SK-N-SH (cell line): Measurements from ENCODE around the gene C16orf95. TPM values are rescaled to one million over a fixed set of nuclear protein-coding genes. Genes with fewer than 3 reads are reported as not detected.
"Not testable (repeated sequence)": the region's sequence is repeated elsewhere in the genome, so short reads cannot be mapped to it uniquely, and the experiment has no call there.

ENCODE experiments used
- CTCF ChIA-PET: fragments of 300-600, 350-600 bp; formaldehyde crosslinking; extraction: SDS; loops from one replicate; lab custom pipeline; 2021; lab: Yijun Ruan, JAX
- POLR2A ChIA-PET: fragments of 350-600 bp; sonication (Branson Sonifier 250); formaldehyde crosslinking; extraction: SDS; loops from one replicate; lab custom pipeline; 2020; ENCODE audit warnings: antibody characterized with exemption, inconsistent platforms; lab: Yijun Ruan, JAX
- DNase-seq: peaks from one replicate; pipeline ENCODE4 v3.0.0; 2012
- H2AFZ ChIP-seq: fragments of 200-600 bp; sonication (generic); 2 replicates; pipeline ENCODE4 v1.8.1; 2016; ENCODE audit warnings: antibody characterized with exemption, mild to moderate bottlenecking, low read depth
- H3F3A ChIP-seq: fragments of 200-600 bp; sonication (generic); replicated peaks from 2 replicates; pipeline ENCODE3; 2016; ENCODE audit warnings: antibody characterized with exemption, mild to moderate bottlenecking; ENCODE audit not compliant: insufficient read depth
- H3K27ac ChIP-seq, 2 experiments: fragments of 200-500 bp in 1 of 2; fragments of 200-600 bp in 1 of 2; sonication (Bioruptor generic) in 1 of 2; sonication (generic), shearing (Covaris generic) in 1 of 2; 2 replicates each; pipeline versions ENCODE4 v1.5.1 to v1.6.1; 2014 to 2016; ENCODE audit warnings: low read depth in 2 of 2, inconsistent platforms in 1 of 2, low read length in 1 of 2, mild to moderate bottlenecking in 1 of 2, mixed read lengths in 1 of 2
- H3K27me3 ChIP-seq: fragments of 200-600 bp; sonication (generic), shearing (Covaris generic); 2 replicates; pipeline ENCODE4 v1.6.1; 2016; ENCODE audit warnings: mixed run types; ENCODE audit not compliant: insufficient read depth
- H3K36me3 ChIP-seq, 2 experiments: fragments of 200-500 bp in 1 of 2; fragments of 200-600 bp in 1 of 2; sonication (Bioruptor generic) in 1 of 2; sonication (generic) in 1 of 2; replicated peaks in 1 of 2; 2 replicates each; pipeline versions ENCODE3 to v1.5.1; 2014 to 2016; ENCODE audit warnings: low read length in 1 of 2, mild to moderate bottlenecking in 1 of 2; ENCODE audit not compliant: insufficient read depth in 2 of 2, control insufficient read depth in 1 of 2
- H3K4me1 ChIP-seq, 2 experiments: fragments of 200-500 bp in 1 of 2; fragments of 200-600 bp in 1 of 2; sonication (Bioruptor generic) in 1 of 2; sonication (generic), shearing (Covaris generic) in 1 of 2; 2 replicates each; pipeline versions ENCODE4 v1.5.1 to v1.6.1; 2014 to 2016; ENCODE audit warnings: low read depth in 1 of 2, low read length in 1 of 2, mixed run types in 1 of 2; ENCODE audit not compliant: insufficient read depth in 2 of 2, control insufficient read depth in 1 of 2
- H3K4me2 ChIP-seq: fragments of 200-600 bp; sonication (generic), shearing (Covaris generic); 2 replicates; pipeline ENCODE4 v1.6.1; 2017; ENCODE audit warnings: mixed run types
- H3K4me3 ChIP-seq, 2 experiments: fragments of 200-500 bp in 1 of 2; fragments of 200-600 bp in 1 of 2; sonication (Bioruptor generic) in 1 of 2; sonication (generic), shearing (Covaris generic) in 1 of 2; 2 replicates each; pipeline versions ENCODE4 v1.5.1 to v1.8.1; 2014 to 2016; ENCODE audit warnings: low read depth in 2 of 2, inconsistent platforms in 1 of 2, low read length in 1 of 2, mild to moderate bottlenecking in 1 of 2, mixed read lengths in 1 of 2, moderate library complexity in 1 of 2
- H3K79me2 ChIP-seq: fragments of 200-600 bp; sonication (generic); 2 replicates; pipeline ENCODE4 v1.8.1; 2017; ENCODE audit warnings: mild to moderate bottlenecking; ENCODE audit not compliant: insufficient read depth
- H3K9ac ChIP-seq: fragments of 200-600 bp; sonication (generic); 2 replicates; pipeline ENCODE4 v1.6.1; 2017; ENCODE audit warnings: mixed run types
- H3K9me2 ChIP-seq: fragments of 200-600 bp; sonication (generic); 2 replicates; pipeline ENCODE4 v1.6.1; 2017; ENCODE audit warnings: mixed run types
- H3K9me3 ChIP-seq: fragments of 200-600 bp; sonication (generic); 2 replicates; pipeline ENCODE4 v1.6.1; 2017; ENCODE audit warnings: mixed run types, mild to moderate bottlenecking, moderate library complexity
- H4K20me1 ChIP-seq: fragments of 200-600 bp; sonication (generic); 2 replicates; pipeline ENCODE4 v1.6.1; 2017; ENCODE audit warnings: mild to moderate bottlenecking, mixed run types; ENCODE audit not compliant: insufficient read depth
- EZH2phosphoT487 ChIP-seq: fragments of 200-600 bp; sonication (generic); IDR thresholded peaks from 2 replicates; pipeline ENCODE4 v1.6.1; 2017; ENCODE audit warnings: low read depth, mixed run types, mild to moderate bottlenecking, antibody characterized with exemption, moderate library complexity, borderline replicate concordance
- IRF3 ChIP-seq: fragments of 150-350 bp; IDR thresholded peaks from 2 replicates; pipeline ENCODE4 v1.6.1; 2016; ENCODE audit warnings: mild to moderate bottlenecking, low read depth, low read length
- MAX ChIP-seq: IDR thresholded peaks from 2 replicates; pipeline ENCODE4 v1.4.0; 2012; ENCODE audit warnings: low read depth
- NFIC ChIP-seq: IDR thresholded peaks from 2 replicates; pipeline ENCODE4 v1.4.0; 2012; ENCODE audit warnings: borderline replicate concordance
- NRF1 ChIP-seq: IDR thresholded peaks from 2 replicates; pipeline ENCODE4 v1.6.1; 2012; ENCODE audit warnings: low read depth, mild to moderate bottlenecking, low read length
- POLR2AphosphoS5 ChIP-seq: IDR thresholded peaks from 2 replicates; pipeline ENCODE4 v1.6.1; 2012; ENCODE audit warnings: low read depth, low read length
- RAD21 ChIP-seq: IDR thresholded peaks from 2 replicates; pipeline ENCODE4 v1.6.1; 2012; ENCODE audit warnings: mild to moderate bottlenecking, low read length
- RCOR1 ChIP-seq: fragments of 150-350 bp; IDR thresholded peaks from 2 replicates; pipeline ENCODE4 v1.6.1; 2017; ENCODE audit warnings: antibody characterized with exemption, low read length
- RFX5 ChIP-seq: IDR thresholded peaks from 2 replicates; pipeline ENCODE4 v1.6.1; 2012; ENCODE audit warnings: mild to moderate bottlenecking, improper control_type of control experiment, low read length
- RXRA ChIP-seq: IDR thresholded peaks from 2 replicates; pipeline ENCODE4 v1.4.0; 2012; ENCODE audit warnings: low read depth, mild to moderate bottlenecking, borderline replicate concordance
- TAF1 ChIP-seq: IDR thresholded peaks from 2 replicates; pipeline ENCODE4 v1.6.1; 2012; ENCODE audit warnings: low read depth, mild to moderate bottlenecking, low read length, moderate library complexity, borderline replicate concordance
- WGBS: methylation state at CpG from one replicate; pipeline ENCODE4 v1.1.6; 2017; ENCODE audit warnings: low lambda C conversion rate; 5-methylcytosine and 5-hydroxymethylcytosine counted together
- polyA plus RNA-seq, 3 experiments: library from polyadenylated mRNA; depleted of rRNA; stranded (reverse); fragments of >200 nt; gene quantifications; 2 replicates each; pipeline ENCODE4 v1.2.3, GENCODE V29; 2012

C16orf95 gene
- polyA plus RNA-seq, 1 of the 3 experiments (the other 2 are of a cell fraction): 5.0 TPM

GRCh38 chr16:87340198-87340597 lies 23.0 kb upstream of the C16orf95 start:
- peaks cover 5% of the 10 kb centered on the region; the same call in 1 of the 2 replicates for H3K79me2 ChIP-seq

GRCh38 chr16:87339724-87340105 lies 22.5 kb upstream of the C16orf95 start:
- H3K9ac ChIP-seq, POLR2A ChIA-PET, DNase-seq, H3K9me3 ChIP-seq, H3K9me2 ChIP-seq, H2AFZ ChIP-seq, H4K20me1 ChIP-seq, H3K79me2 ChIP-seq, H3K27ac ChIP-seq, H3K4me2 ChIP-seq, H3K4me1 ChIP-seq, H3K4me3 ChIP-seq, H3F3A ChIP-seq, H3K27me3 ChIP-seq: not testable (repeated sequence)
- H3K36me3 ChIP-seq: peaks cover 0 to 29% of the 10 kb centered on the region in 2 experiments
- CTCF ChIA-PET: interaction anchor here (0.7 to 1.0 kb wide), 3 partner anchors 9 to 77 kb away, joined by 3 to 4 read pairs (median 3); partner anchors contain the start of gene FBXO31
- 97% methylated on average over 11 of the region's 11 CpGs for WGBS

More at GRCh38 chr16:87340198-87340597, 23.0 kb upstream of the C16orf95 start:
- peaks cover 0 to 8% of the 10 kb centered on the region in 2 experiments; a peak in 2 of 4 replicates for H3K4me1 ChIP-seq
- no peak overlapping the region for H2AFZ ChIP-seq
- H3K4me2 ChIP-seq: no peak overlapping the region
- 0 out of 2 replicates have a peak, but pooled peaks cover 3% of the 10 kb centered on the region for H4K20me1 ChIP-seq
- H3K27ac ChIP-seq: no peak overlapping the region
- POLR2A ChIA-PET: no interaction called here
- CTCF ChIA-PET: interaction anchor here (0.8 to 1.0 kb wide), 2 partner anchors 8 to 77 kb away, joined by 3 to 4 read pairs; no protein-coding TSS in a partner anchor
- H3K9me2 ChIP-seq: no peaks in the 10 kb centered on the region
- no peak overlapping the region for H3K9ac ChIP-seq
- TF ChIP-seq EZH2phosphoT487: no peak
- TF ChIP-seq RAD21: no peak
- no peak for TF ChIP-seq RFX5
- no peak for TF ChIP-seq NFIC
- TF ChIP-seq TAF1: no peak
- no peak for TF ChIP-seq POLR2AphosphoS5
- TF ChIP-seq MAX: no peak
- no peak for TF ChIP-seq RXRA
- DNase-seq: no peak
- no peaks in the 10 kb centered on the region for H3F3A ChIP-seq
- 100% methylated on average over 5 of the region's 5 CpGs for WGBS
- no peaks in the 10 kb centered on the region for H3K27me3 ChIP-seq
- peaks cover 0 to 26% of the 10 kb centered on the region in 2 experiments for H3K36me3 ChIP-seq
- no peak overlapping the region for H3K4me3 ChIP-seq
- H3K9me3 ChIP-seq: no peaks in the 10 kb centered on the region

- CTCF ChIA-PET: interaction anchor here (0.7 to 1.0 kb wide), 3 partner anchors 9 to 78 kb away, joined by 3 to 4 read pairs (median 3); partner anchors contain the start of gene FBXO31
- H4K20me1 ChIP-seq: 0 out of 2 replicates have a peak, but pooled peaks cover 3% of the 10 kb centered on the region
- no peak for TF ChIP-seq NRF1
- TF ChIP-seq RCOR1: no peak
- TF ChIP-seq IRF3: no peak
- TF ChIP-seq MAX: no peak
- no peak for TF ChIP-seq POLR2AphosphoS5
- TF ChIP-seq, all 33 proteins: peak for 0
- Histone ChIP-seq H3F3A (no peaks in the 10 kb centered on the region), H3K79me2 (peaks cover 5% of the 10 kb centered on the region; the same call in 1 of the 2 replicates), H3K27ac (no peak overlapping the region), H3K4me1 (peaks cover 0 to 8% of the 10 kb centered on the region in 2 experiments; a peak in 2 of 4 replicates), H3K4me2 (no peak overlapping the region), H3K9me2 (no peaks in the 10 kb centered on the region), H3K27me3 (no peaks in the 10 kb centered on the region), H2AFZ (no peak overlapping the region), H3K9ac (no peak overlapping the region), H3K36me3 (peaks cover 0 to 34% of the 10 kb centered on the region in 2 experiments), H3K4me3 (no peak overlapping the region), H3K9me3 (no peaks in the 10 kb centered on the region)
- 97% methylated on average over 13 of the region's 17 CpGs for WGBS
- DNase-seq: no peak
- POLR2A ChIA-PET: no interaction called here
These were observed 22.0 kb upstream of the C16orf95 start for GRCh38 chr16:87339086-87339723.
